IPS-15b (cell line): Measurements from ENCODE around the gene ADGB.

Experiments used
- H3K27me3 ChIP-seq: one replicate; pipeline ENCODE4 v1.6.1; 2013; ENCODE audit warnings: low read length; ENCODE audit not compliant: control insufficient read depth, insufficient read depth
- H3K36me3 ChIP-seq: one replicate; pipeline ENCODE4 v1.6.1; 2013; ENCODE audit warnings: low read length; ENCODE audit not compliant: control insufficient read depth, insufficient read depth
- H3K4me1 ChIP-seq: one replicate; pipeline ENCODE4 v1.6.1; 2013; ENCODE audit warnings: mild to moderate bottlenecking, low read length; ENCODE audit not compliant: control insufficient read depth, insufficient read depth
- H3K4me3 ChIP-seq: one replicate; pipeline ENCODE4 v1.5.1; 2013; ENCODE audit warnings: low read depth, low read length
- H3K9ac ChIP-seq: one replicate; pipeline ENCODE4 v1.6.1; 2013; ENCODE audit warnings: low read depth, mild to moderate bottlenecking, low read length
- H3K9me3 ChIP-seq: one replicate; pipeline ENCODE4 v1.6.1; 2013; ENCODE audit warnings: mild to moderate bottlenecking, low read length; ENCODE audit not compliant: control insufficient read depth, insufficient read depth

Gene ADGB

GRCh38 chr6:146635165-146635564 is 36.4 kb downstream of the ADGB start:
- Histone ChIP-seq H3K4me3 (no peak overlapping the region), H3K9ac (no peak overlapping the region), H3K36me3 (no peaks in the 10 kb centered on the region), H3K27me3 (no peaks in the 10 kb centered on the region), H3K9me3 (no peaks in the 10 kb centered on the region), H3K4me1 (no peaks in the 10 kb centered on the region)

DNA sequence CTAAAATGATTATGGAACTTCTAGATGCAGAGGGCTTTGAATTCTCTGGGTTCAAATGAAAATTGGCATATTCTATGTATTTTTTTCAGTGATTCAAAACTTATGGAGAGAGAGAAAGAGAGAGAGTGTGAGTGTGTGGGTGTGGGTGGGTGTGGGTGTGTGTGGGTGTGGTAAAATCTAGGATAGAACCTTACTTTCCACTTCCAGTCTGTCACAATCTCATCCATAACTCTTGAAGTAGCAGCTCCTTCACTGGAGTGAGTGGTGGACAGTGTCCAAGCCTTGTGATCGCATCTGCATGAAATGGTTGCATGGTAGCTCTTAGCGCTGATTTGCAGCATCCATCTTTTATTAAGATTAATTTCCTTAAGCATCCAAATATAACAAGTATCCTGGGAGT is 37.7 kb downstream of the ADGB start:
- H3K4me1 ChIP-seq = no peaks in the 10 kb centered on the region
- no peaks in the 10 kb centered on the region for H3K27me3 ChIP-seq
- no peak overlapping the region for H3K9ac ChIP-seq
- no peaks in the 10 kb centered on the region for H3K36me3 ChIP-seq
- no peak overlapping the region for H3K4me3 ChIP-seq
- no peaks in the 10 kb centered on the region for H3K9me3 ChIP-seq

- no peak overlapping the region for H3K4me3 ChIP-seq
- H3K4me1 ChIP-seq = no peaks in the 10 kb centered on the region
- no peaks in the 10 kb centered on the region for H3K9me3 ChIP-seq
- H3K36me3 ChIP-seq = no peaks in the 10 kb centered on the region
- H3K27me3 ChIP-seq = no peaks in the 10 kb centered on the region
- no peak overlapping the region for H3K9ac ChIP-seq
Observed at GRCh38 chr6:146642921-146643320, 44.1 kb downstream of the ADGB start.

DNA sequence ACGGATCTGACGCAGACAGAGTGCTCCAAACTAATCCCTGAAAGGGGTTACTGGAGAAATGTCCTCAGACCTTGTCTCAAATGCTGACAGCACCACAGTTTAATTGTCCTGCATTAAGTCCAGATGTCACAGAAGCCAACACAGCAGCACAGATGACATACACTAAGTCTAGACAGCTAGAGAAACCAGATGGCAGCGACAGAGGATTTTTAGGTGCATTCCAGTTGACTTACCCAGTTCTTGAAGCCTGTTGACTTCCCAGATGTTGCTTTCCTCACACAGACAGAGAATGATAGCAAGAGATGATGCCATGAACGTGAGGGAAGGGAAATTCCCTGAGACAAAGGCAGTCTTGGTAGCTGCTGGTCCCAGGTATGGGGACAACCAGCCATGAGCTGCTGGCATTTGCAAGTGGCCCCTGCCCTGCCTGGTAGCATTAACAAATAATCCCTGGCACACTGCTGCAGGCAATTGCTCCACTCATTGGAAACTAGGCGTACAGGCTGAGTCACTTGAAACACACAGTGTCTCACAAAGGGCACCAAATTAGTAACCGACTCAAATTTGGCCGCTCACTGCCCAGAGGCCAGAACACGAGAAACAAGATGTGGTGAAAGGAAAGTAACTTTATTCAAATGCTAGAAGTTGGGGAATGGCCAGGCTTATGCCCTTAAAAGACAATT is 52.2 kb downstream of the ADGB start:
- H3K36me3 ChIP-seq = no peaks in the 10 kb centered on the region
- no peak overlapping the region for H3K4me3 ChIP-seq
- H3K4me1 ChIP-seq = no peaks in the 10 kb centered on the region
- H3K9ac ChIP-seq = no peak overlapping the region
- H3K27me3 ChIP-seq = no peaks in the 10 kb centered on the region
- no peaks in the 10 kb centered on the region for H3K9me3 ChIP-seq

DNA sequence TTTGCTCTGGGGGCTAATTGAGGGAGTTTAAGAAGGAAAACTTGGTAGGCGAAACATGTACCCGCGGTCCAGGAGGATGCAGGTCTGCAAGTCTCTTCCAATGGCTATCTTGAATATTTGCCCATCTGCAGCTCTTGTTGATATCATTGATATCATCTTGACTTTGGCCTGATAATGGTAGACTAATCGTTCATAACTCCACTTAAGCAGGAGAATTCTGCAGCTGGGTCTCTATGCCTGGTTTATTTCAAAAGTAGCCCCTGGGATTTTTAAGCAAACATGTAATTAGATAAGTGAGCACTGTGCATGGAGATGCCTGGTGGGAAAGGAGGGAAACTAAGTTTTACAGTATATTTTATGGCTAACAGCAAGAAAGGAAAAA is 52.7 kb downstream of the ADGB start:
- H3K4me3 ChIP-seq = no peak overlapping the region
- H3K27me3 ChIP-seq = no peaks in the 10 kb centered on the region
- H3K36me3 ChIP-seq = no peaks in the 10 kb centered on the region
- H3K9ac ChIP-seq = no peak overlapping the region
- no peaks in the 10 kb centered on the region for H3K4me1 ChIP-seq
- no peaks in the 10 kb centered on the region for H3K9me3 ChIP-seq

- H3K4me3 ChIP-seq = no peak overlapping the region
- H3K9me3 ChIP-seq = no peaks in the 10 kb centered on the region
- no peaks in the 10 kb centered on the region for H3K4me1 ChIP-seq
- no peak overlapping the region for H3K9ac ChIP-seq
- no peaks in the 10 kb centered on the region for H3K27me3 ChIP-seq
- no peaks in the 10 kb centered on the region for H3K36me3 ChIP-seq
Observed at GRCh38 chr6:146657432-146657831, 58.7 kb downstream of the ADGB start.

GRCh38 chr6:146664871-146665360 is 66.1 kb downstream of the ADGB start:
- Histone ChIP-seq H3K4me3 (no peak overlapping the region), H3K9me3 (no peaks in the 10 kb centered on the region), H3K9ac (no peak overlapping the region), H3K27me3 (no peaks in the 10 kb centered on the region), H3K4me1 (peaks cover 4% of the 10 kb centered on the region), H3K36me3 (no peaks in the 10 kb centered on the region)

GRCh38 chr6:146666909-146667308 is 68.1 kb downstream of the ADGB start:
- H3K4me3 ChIP-seq = no peak overlapping the region
- no peaks in the 10 kb centered on the region for H3K27me3 ChIP-seq
- no peaks in the 10 kb centered on the region for H3K9me3 ChIP-seq
- H3K9ac ChIP-seq = no peak overlapping the region
- H3K36me3 ChIP-seq = no peaks in the 10 kb centered on the region
- H3K4me1 ChIP-seq = peaks cover 4% of the 10 kb centered on the region

- no peaks in the 10 kb centered on the region for H3K27me3 ChIP-seq
- no peaks in the 10 kb centered on the region for H3K36me3 ChIP-seq
- peaks cover 4% of the 10 kb centered on the region for H3K4me1 ChIP-seq
- H3K9ac ChIP-seq = no peak overlapping the region
- H3K4me3 ChIP-seq = no peak overlapping the region
- no peaks in the 10 kb centered on the region for H3K9me3 ChIP-seq
Observed at GRCh38 chr6:146670161-146670560, 71.4 kb downstream of the ADGB start.

DNA sequence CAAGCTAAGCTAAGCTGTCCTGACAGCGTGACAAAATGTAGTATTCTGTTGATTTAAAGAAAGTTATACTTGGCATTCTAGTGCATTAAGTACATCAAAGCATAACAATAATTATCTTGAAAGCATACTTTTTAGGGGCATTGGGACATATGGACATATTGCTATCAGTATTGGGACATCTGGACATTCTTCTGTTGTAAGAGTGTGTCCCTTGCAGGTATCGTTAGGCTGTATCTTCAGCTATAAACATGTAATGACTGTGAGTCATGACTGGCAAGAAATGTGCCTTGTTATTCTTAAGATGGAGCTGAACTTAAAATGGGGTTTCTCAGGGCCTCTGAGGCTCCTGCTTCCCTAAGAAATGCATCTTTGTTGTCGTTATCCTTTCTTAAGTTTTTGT is 74.3 kb downstream of the ADGB start:
- Histone ChIP-seq H3K36me3 (no peaks in the 10 kb centered on the region), H3K9me3 (no peaks in the 10 kb centered on the region)

DNA sequence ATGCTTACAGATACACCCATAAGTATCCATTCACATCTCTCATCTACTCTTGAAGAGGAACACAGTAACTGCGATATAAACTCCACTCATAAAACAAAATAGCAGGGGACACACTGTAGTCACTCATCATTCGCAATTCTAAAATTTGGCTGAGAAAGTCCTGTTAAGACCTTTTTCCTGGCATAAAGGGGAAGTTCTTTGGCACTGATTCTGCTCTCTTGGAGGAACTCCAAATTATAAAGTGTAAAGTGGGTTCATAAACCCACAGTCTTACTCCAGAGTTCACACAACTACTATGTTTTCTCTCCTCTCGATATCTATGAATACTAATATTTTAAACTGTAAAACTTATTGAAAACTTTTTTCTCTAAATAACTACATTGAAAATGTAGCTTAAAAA is 80.6 kb downstream of the ADGB start:
- Histone ChIP-seq H3K4me3 (no peak overlapping the region), H3K27me3 (no peaks in the 10 kb centered on the region), H3K36me3 (no peaks in the 10 kb centered on the region), H3K9me3 (no peaks in the 10 kb centered on the region), H3K4me1 (no peaks in the 10 kb centered on the region), H3K9ac (no peak overlapping the region)

More for the DNA sequence above, 74.3 kb downstream of the ADGB start:
- no peak overlapping the region for H3K9ac ChIP-seq
- no peak overlapping the region for H3K4me3 ChIP-seq
- H3K27me3 ChIP-seq = no peaks in the 10 kb centered on the region
- no peaks in the 10 kb centered on the region for H3K4me1 ChIP-seq

GRCh38 chr6:146682919-146683318 is 84.1 kb downstream of the ADGB start:
- Histone ChIP-seq H3K36me3 (no peaks in the 10 kb centered on the region), H3K4me1 (no peaks in the 10 kb centered on the region), H3K9me3 (no peaks in the 10 kb centered on the region), H3K4me3 (no peak overlapping the region), H3K27me3 (no peaks in the 10 kb centered on the region), H3K9ac (no peak overlapping the region)
